WTC11 (cell line): Measurements from ENCODE around the gene BICD2. TPM values are rescaled to one million over a fixed set of nuclear protein-coding genes. Genes with fewer than 3 reads are reported as not detected.

Source experiments
- ATAC-seq: fragments of 200-7000 bp; cut with Tn5 transposase; 2 replicates; pipeline ENCODE4 v1.10.0; 2021; ENCODE audit warnings: mild to moderate bottlenecking, moderate library complexity
- CTCF ChIA-PET: fragments of 300-600 bp; sonication (Branson Sonifier 250); formaldehyde crosslinking; loops from one replicate; lab custom pipeline; 2021; ENCODE audit warnings: antibody characterized with exemption; lab: Charles Lee
- POLR2A ChIA-PET: fragments of 350-600 bp; sonication (Branson Sonifier 250); formaldehyde crosslinking; loops from one replicate; lab custom pipeline; 2021; ENCODE audit warnings: antibody characterized with exemption; lab: Charles Lee
- DNase-seq: peaks from one replicate; pipeline ENCODE4 v3.0.0; 2021; ENCODE audit warnings: low spot score
- H3K27ac Mint-ChIP-seq: 2 replicates; pipeline ENCODE4 v1.8.0; 2021; ENCODE audit warnings: mixed read lengths
- H3K27me3 Mint-ChIP-seq: 2 replicates; pipeline ENCODE4 v1.8.0; 2021; ENCODE audit warnings: low read depth, mild to moderate bottlenecking, moderate library complexity, mixed read lengths
- H3K36me3 Mint-ChIP-seq: 2 replicates; pipeline ENCODE4 v1.8.0; 2021; ENCODE audit warnings: mixed read lengths
- H3K4me1 Mint-ChIP-seq: 2 replicates; pipeline ENCODE4 v1.8.0; 2022; ENCODE audit warnings: mixed read lengths
- H3K4me3 Mint-ChIP-seq: 2 replicates; pipeline ENCODE4 v1.8.0; 2021; ENCODE audit warnings: mild to moderate bottlenecking, moderate library complexity, mixed read lengths
- H3K9me3 Mint-ChIP-seq: 2 replicates; pipeline ENCODE4 v1.8.0; 2021; ENCODE audit warnings: mixed read lengths
- ATF6 ChIP-seq: sonication (generic); formaldehyde crosslinking; IDR thresholded peaks from 2 replicates; pipeline ENCODE4 v1.8.1; 2023; ENCODE audit warnings: mild to moderate bottlenecking, missing genetic modification reagents
- FOXJ3 ChIP-seq: sonication (generic); formaldehyde crosslinking; IDR thresholded peaks from 2 replicates; pipeline ENCODE4 v1.9.0; 2021; ENCODE audit warnings: missing genetic modification reagents, mild to moderate bottlenecking, borderline replicate concordance
- GRHL2 ChIP-seq: fragments of 250-450 bp; sonication (Bioruptor Pico); IDR thresholded peaks from 2 replicates; pipeline ENCODE4 v1.8.0; 2022; ENCODE audit warnings: mild to moderate bottlenecking, moderate library complexity; ENCODE audit not compliant: insufficient replicate concordance, severe bottlenecking
- HMGXB4 ChIP-seq: sonication (generic); formaldehyde crosslinking; IDR thresholded peaks from 2 replicates; pipeline ENCODE4 v1.8.1; 2023; ENCODE audit warnings: mild to moderate bottlenecking, moderate library complexity, missing genetic modification reagents
- MAX ChIP-seq: sonication (generic); formaldehyde crosslinking; IDR thresholded peaks from 2 replicates; pipeline ENCODE4 v1.8.0; 2022; ENCODE audit warnings: mild to moderate bottlenecking, missing genetic modification reagents
- MLX ChIP-seq: sonication (generic); formaldehyde crosslinking; IDR thresholded peaks from 2 replicates; pipeline ENCODE4 v1.8.1; 2023; ENCODE audit warnings: mild to moderate bottlenecking, missing genetic modification reagents, moderate library complexity
- TCF7 ChIP-seq: sonication (generic); formaldehyde crosslinking; IDR thresholded peaks from 2 replicates; pipeline ENCODE4 v1.8.0; 2022; ENCODE audit warnings: mild to moderate bottlenecking, low read depth, missing genetic modification reagents, moderate library complexity
- ZBTB43 ChIP-seq: sonication (generic); formaldehyde crosslinking; IDR thresholded peaks from 2 replicates; pipeline ENCODE4 v1.8.1; 2023; ENCODE audit warnings: mild to moderate bottlenecking, missing genetic modification reagents
- ZMAT4 ChIP-seq: fragments of 250-450 bp; sonication (Bioruptor Pico); IDR thresholded peaks from 2 replicates; pipeline ENCODE4 v1.9.0; 2021; ENCODE audit warnings: mild to moderate bottlenecking
- ZNF263 ChIP-seq: sonication (generic); formaldehyde crosslinking; IDR thresholded peaks from 2 replicates; pipeline ENCODE4 v1.8.1; 2022; ENCODE audit warnings: low read depth, mild to moderate bottlenecking, moderate library complexity, missing genetic modification reagents
- ZNF281 ChIP-seq: sonication (generic); formaldehyde crosslinking; IDR thresholded peaks from 2 replicates; pipeline ENCODE4 v1.8.0; 2023; ENCODE audit warnings: mild to moderate bottlenecking, missing genetic modification reagents
- ZNF512 ChIP-seq: sonication (generic); formaldehyde crosslinking; IDR thresholded peaks from 2 replicates; pipeline ENCODE4 v1.8.1; 2022; ENCODE audit warnings: missing genetic modification reagents, borderline replicate concordance
- ZNF532 ChIP-seq: fragments of 250-450 bp; sonication (Bioruptor Pico); IDR thresholded peaks from 2 replicates; pipeline ENCODE4 v1.9.0; 2021; ENCODE audit warnings: mild to moderate bottlenecking, borderline replicate concordance
- total RNA-seq: library from RNA; stranded (reverse); gene quantifications from 3 replicates; pipeline ENCODE4 v1.2.3, GENCODE V29; 2021

The BICD2 gene
- total RNA-seq, 1 experiment from 2014 or later: 38.7 TPM

GRCh38 chr9:92668746-92669526, 95.7 kb downstream of the BICD2 start (continued):
- TF ChIP-seq ZMAT4 (CRISPR knock-in tag) (no peak), FOXJ3 (CRISPR knock-in tag) (no peak)

- no peak overlapping the region for H3K4me3 Mint-ChIP-seq
- ChIA-PET POLR2A (no interaction called here), CTCF (no interaction called here)
- TF ChIP-seq TCF7 (CRISPR knock-in tag) (no peak), ZBTB43 (CRISPR knock-in tag) (no peak), ZNF263 (no peak), ZNF281 (CRISPR knock-in tag) (no peak), ZNF532 (no peak), ATF6 (CRISPR knock-in tag) (no peak), MAX (no peak), MLX (CRISPR knock-in tag) (no peak), GRHL2 (no peak), HMGXB4 (CRISPR knock-in tag) (no peak), ZNF512 (no peak)
These were observed 97.6 kb downstream of the BICD2 start for GRCh38 chr9:92666912-92667532.

More at GRCh38 chr9:92666912-92667532, 97.6 kb downstream of the BICD2 start:
- Mint-ChIP-seq H3K36me3 (no peaks in the 10 kb centered on the region), H3K9me3 (no peaks in the 10 kb centered on the region), H3K27me3 (no peaks in the 10 kb centered on the region), H3K4me1 (peaks cover 17% of the 10 kb centered on the region), H3K27ac (no peak overlapping the region; the same call in 1 of the 2 replicates)
- DNase-seq (no peak), ATAC-seq (no peak)
